IMR-90 (cell line): ENCODE results near the gene VEGFC. TPM values are rescaled to one million over a fixed set of nuclear protein-coding genes. Genes with fewer than 3 reads are reported as not detected.

Source experiments
- ATAC-seq: fragments of 200-7000 bp; cut with Tn5 transposase; 2 replicates; pipeline ENCODE4 v1.9.1; 2020; ENCODE audit warnings: low read depth, mild to moderate bottlenecking, moderate library complexity
- BruUV-seq: library from RNA; stranded (reverse); fragments of 400-500 nt; replicated peaks from 2 replicates; lab custom pipeline; 2021; lab: Mats Ljungman, UMichigan
- CTCF ChIA-PET: fragments of 300-600 bp; formaldehyde crosslinking; extraction: SDS; loops from one replicate; lab custom pipeline; 2021; ENCODE audit warnings: antibody characterized with exemption; lab: Yijun Ruan, JAX
- POLR2A ChIA-PET: fragments of 300-600 bp; sonication (Branson Sonifier 250); formaldehyde crosslinking; loops from one replicate; lab custom pipeline; 2022; ENCODE audit warnings: antibody characterized with exemption; ENCODE audit not compliant: unreplicated experiment; lab: Charles Lee
- DNase-seq: peaks from one replicate; pipeline ENCODE4 v3.0.0; 2013
- H2AFZ ChIP-seq: replicated peaks from 2 replicates; pipeline ENCODE3; 2013; ENCODE audit warnings: low read length, mild to moderate bottlenecking; ENCODE audit not compliant: poor library complexity
- H2AK5ac ChIP-seq: 2 replicates; pipeline ENCODE4 v1.6.1; 2013; ENCODE audit warnings: low read depth, low read length, inconsistent platforms
- H2AK9ac ChIP-seq: replicated peaks from 2 replicates; pipeline ENCODE3; 2013; ENCODE audit warnings: mild to moderate bottlenecking, low read depth, low read length, moderate library complexity; ENCODE audit not compliant: poor library complexity
- H2BK120ac ChIP-seq: 2 replicates; pipeline ENCODE4 v1.6.1; 2013; ENCODE audit warnings: low read depth, low read length, inconsistent platforms
- H2BK15ac ChIP-seq: 3 replicates; pipeline ENCODE4 v1.6.1; 2013; ENCODE audit warnings: low read depth, low read length, inconsistent platforms
- H2BK20ac ChIP-seq: 2 replicates; pipeline ENCODE4 v1.6.1; 2013; ENCODE audit warnings: low read depth, mild to moderate bottlenecking, inconsistent platforms, low read length, moderate library complexity
- H2BK5ac ChIP-seq: 2 replicates; pipeline ENCODE4 v1.6.1; 2013; ENCODE audit warnings: mild to moderate bottlenecking, low read depth, low read length, inconsistent platforms; ENCODE audit not compliant: poor library complexity, severe bottlenecking
- H3K14ac ChIP-seq: replicated peaks from 2 replicates; pipeline ENCODE4 v1.6.1; 2013; ENCODE audit warnings: low read depth, low read length, inconsistent platforms
- H3K18ac ChIP-seq: 2 replicates; pipeline ENCODE4 v1.6.1; 2013; ENCODE audit warnings: low read depth, low read length, control low read depth
- H3K23ac ChIP-seq: 2 replicates; pipeline ENCODE4 v1.6.1; 2013; ENCODE audit warnings: low read depth, low read length, inconsistent platforms
- H3K27ac ChIP-seq: 2 replicates; pipeline ENCODE4 v1.5.1; 2013; ENCODE audit warnings: mild to moderate bottlenecking, control low read depth, low read length; ENCODE audit not compliant: insufficient read depth
- H3K27me3 ChIP-seq: 2 replicates; pipeline ENCODE4 v1.6.1; 2013; ENCODE audit warnings: low read length; ENCODE audit not compliant: control insufficient read depth, insufficient read depth
- H3K36me3 ChIP-seq: 2 replicates; pipeline ENCODE4 v1.6.1; 2013; ENCODE audit warnings: low read length, mixed read lengths; ENCODE audit not compliant: control insufficient read depth, insufficient read depth
- H3K4ac ChIP-seq: 2 replicates; pipeline ENCODE4 v1.6.1; 2013; ENCODE audit warnings: low read depth, low read length, inconsistent platforms
- H3K4me1 ChIP-seq: 2 replicates; pipeline ENCODE4 v1.6.1; 2013; ENCODE audit warnings: low read length, mixed read lengths; ENCODE audit not compliant: control insufficient read depth, insufficient read depth
- H3K4me2 ChIP-seq: 2 replicates; pipeline ENCODE4 v1.6.1; 2013; ENCODE audit warnings: low read depth, mild to moderate bottlenecking, control low read depth, low read length, moderate library complexity
- H3K4me3 ChIP-seq: 2 replicates; pipeline ENCODE4 v1.5.1; 2013; ENCODE audit warnings: low read depth, mild to moderate bottlenecking, control low read depth, low read length, moderate library complexity; ENCODE audit not compliant: insufficient read depth
- H3K56ac ChIP-seq: 2 replicates; pipeline ENCODE4 v1.6.1; 2013; ENCODE audit warnings: low read length, inconsistent platforms; ENCODE audit not compliant: insufficient read depth; ENCODE audit errors: extremely low read depth
- H3K79me1 ChIP-seq, 2 experiments: 2 replicates each; pipeline ENCODE4 v1.6.1; 2013; ENCODE audit warnings: low read length in 2 of 2, inconsistent platforms in 1 of 2, low read depth in 1 of 2
- H3K9ac ChIP-seq: 2 replicates; pipeline ENCODE4 v1.6.1; 2013; ENCODE audit warnings: low read depth, low read length, control low read depth
- H3K9me1 ChIP-seq: 2 replicates; pipeline ENCODE4 v1.6.1; 2013; ENCODE audit warnings: low read length, inconsistent platforms; ENCODE audit not compliant: insufficient read depth
- H3K9me3 ChIP-seq: 2 replicates; pipeline ENCODE4 v1.6.1; 2013; ENCODE audit warnings: low read length; ENCODE audit not compliant: control insufficient read depth, insufficient read depth
- H4K20me1 ChIP-seq: 2 replicates; pipeline ENCODE4 v1.6.1; 2013; ENCODE audit warnings: low read length, inconsistent platforms; ENCODE audit not compliant: insufficient read depth
- H4K5ac ChIP-seq: 2 replicates; pipeline ENCODE4 v1.6.1; 2013; ENCODE audit warnings: mild to moderate bottlenecking, low read depth, low read length, control low read depth
- H4K8ac ChIP-seq, 2 experiments: 2 replicates each; pipeline ENCODE4 v1.6.1; 2013; ENCODE audit warnings: low read depth in 2 of 2, low read length in 2 of 2, control low read depth in 1 of 2, inconsistent platforms in 1 of 2
- H4K91ac ChIP-seq: 2 replicates; pipeline ENCODE4 v1.6.1; 2013; ENCODE audit warnings: low read depth, low read length, inconsistent platforms; ENCODE audit not compliant: insufficient read depth
- BHLHE40 ChIP-seq: fragments of 150-350 bp; IDR thresholded peaks from 2 replicates; pipeline ENCODE4 v1.6.1; 2016; ENCODE audit warnings: mild to moderate bottlenecking, low read depth, low read length
- CEBPB ChIP-seq: IDR thresholded peaks from 2 replicates; pipeline ENCODE4 v1.6.1; 2012; ENCODE audit warnings: low read depth, low read length, improper control_type of control experiment
- CHD1 ChIP-seq: IDR thresholded peaks from 2 replicates; pipeline ENCODE4 v1.6.1; 2012; ENCODE audit warnings: low read depth, low read length, improper control_type of control experiment
- ELK1 ChIP-seq: fragments of 150-350 bp; IDR thresholded peaks from 2 replicates; pipeline ENCODE4 v1.6.1; 2016; ENCODE audit warnings: low read depth, mild to moderate bottlenecking, low read length, moderate library complexity, borderline replicate concordance
- FOS ChIP-seq: fragments of 150-350 bp; IDR thresholded peaks from 2 replicates; pipeline ENCODE4 v1.6.1; 2016; ENCODE audit warnings: low read depth, low read length
- MXI1 ChIP-seq: IDR thresholded peaks from 2 replicates; pipeline ENCODE4 v1.6.1; 2012; ENCODE audit warnings: low read depth, mild to moderate bottlenecking, low read length, moderate library complexity, borderline replicate concordance
- POLR2A ChIP-seq: IDR thresholded peaks from 2 replicates; pipeline ENCODE4 v1.6.1; 2012; ENCODE audit warnings: mild to moderate bottlenecking, low read depth, low read length
- RAD21 ChIP-seq: IDR thresholded peaks from 2 replicates; pipeline ENCODE4 v1.6.1; 2012; ENCODE audit warnings: low read length, improper control_type of control experiment
- RCOR1 ChIP-seq: IDR thresholded peaks from 2 replicates; pipeline ENCODE4 v1.6.1; 2012; ENCODE audit warnings: mild to moderate bottlenecking, low read length, improper control_type of control experiment; ENCODE audit not compliant: insufficient replicate concordance
- RFX5 ChIP-seq: IDR thresholded peaks from 2 replicates; pipeline ENCODE4 v1.8.0; 2012; ENCODE audit warnings: low read depth, mild to moderate bottlenecking, low read length, moderate library complexity
- USF2 ChIP-seq: fragments of 150-350 bp; IDR thresholded peaks from 2 replicates; pipeline ENCODE4 v1.6.1; 2017; ENCODE audit warnings: mild to moderate bottlenecking, antibody characterized with exemption, low read length, low read depth
- WGBS, 2 experiments: methylation state at CpG; one replicate each; pipeline versions ENCODE4 v1.1.5 to v1.1.7; 2013; ENCODE audit warnings: missing lambda C conversion rate in 2 of 2; ENCODE audit not compliant: insufficient read length in 1 of 2; ENCODE audit errors: extremely low coverage in 2 of 2; 5-methylcytosine and 5-hydroxymethylcytosine counted together
- dilution Hi-C: fragments of 300-500 bp; cut with HindIII; formaldehyde crosslinking; loops from one replicate; pipeline ENCODE4 v1.14.3; 2018; ENCODE audit warnings: low sequenced_read_pairs; ENCODE audit not compliant: unreplicated experiment
- in situ Hi-C: fragments of 300-500 bp; cut with MboI; formaldehyde crosslinking; loops from 3 replicates; pipeline ENCODE4 v1.14.3; 2019; ENCODE audit warnings: low sequenced_read_pairs, inconsistent platforms, mixed read lengths
- intact Hi-C: fragments of 100-400 bp; cut with micrococcal nuclease; formaldehyde crosslinking; loops from 2 replicates; pipeline ENCODE4 v1.10.0; 2022
- polyA plus RNA-seq, 3 experiments: library from polyadenylated mRNA; depleted of rRNA; stranded (reverse); fragments of >200 nt; gene quantifications; 2 replicates each; pipeline ENCODE4 v1.2.3, GENCODE V29; 2012; ENCODE audit warnings: low replicate concordance in 1 of 3
- total RNA-seq: library from RNA; depleted of rRNA; stranded (reverse); fragments of >200 nt; gene quantifications from 2 replicates; pipeline ENCODE4 v1.2.3, GENCODE V29; 2012

VEGFC gene
- total and polyA plus RNA-seq, 2 of the 4 experiments (the other 2 are of a cell fraction): 22.9 to 49.7 TPM

- H3K4me3 ChIP-seq: no peak overlapping the region
- ATAC-seq (no peak), DNase-seq (no peak)
- in situ Hi-C loops: no loop called here
- TF ChIP-seq BHLHE40: no peak
- TF ChIP-seq USF2: no peak
- no peak for TF ChIP-seq FOS
- TF ChIP-seq RFX5: no peak
- TF ChIP-seq MXI1: no peak
- TF ChIP-seq RAD21: no peak
- no peak for TF ChIP-seq CEBPB
- TF ChIP-seq CHD1: no peak
- no peak for TF ChIP-seq ELK1
- TF ChIP-seq POLR2A: no peak
- TF ChIP-seq RCOR1: no peak
- H2BK20ac ChIP-seq: no peak overlapping the region
- H3K27me3 ChIP-seq: no peaks in the 10 kb centered on the region
- no peak overlapping the region for H2AFZ ChIP-seq
- H3K4me1 ChIP-seq: peaks cover 9% of the 10 kb centered on the region
- no peak overlapping the region for H4K5ac ChIP-seq
- H3K4me2 ChIP-seq: no peak overlapping the region
- no peak overlapping the region for H2BK5ac ChIP-seq
- no peaks in the 10 kb centered on the region for H3K9me3 ChIP-seq
- ChIA-PET POLR2A (no interaction called here), CTCF (no interaction called here)
- no peak overlapping the region for H3K4ac ChIP-seq
- H3K9me1 ChIP-seq: peaks cover 16% of the 10 kb centered on the region
- no peak overlapping the region for H3K27ac ChIP-seq
- H3K18ac ChIP-seq: no peak overlapping the region
- H4K8ac ChIP-seq: no peak overlapping the region
- dilution Hi-C loops: no loop called here
- peaks cover 5 to 32% of the 10 kb centered on the region in 2 experiments; a peak in 3 of 4 replicates for H3K79me1 ChIP-seq
- H3K14ac ChIP-seq: no peak overlapping the region
- H2AK5ac ChIP-seq: no peak overlapping the region
- whole genome bisulfite sequencing, 2 experiments: no CpG with 5 or more reads among the region's 4 CpGs
- no peak overlapping the region for H3K23ac ChIP-seq
- H3K36me3 ChIP-seq: no peaks in the 10 kb centered on the region
- BruUV-seq: no TSS peak
- H3K56ac ChIP-seq: no peak overlapping the region
- intact Hi-C loops: no loop called here
- H4K91ac ChIP-seq: no peak overlapping the region
- H2AK9ac ChIP-seq: no peak overlapping the region
- H3K9ac ChIP-seq: no peak overlapping the region
- peaks cover 70% of the 10 kb centered on the region for H4K20me1 ChIP-seq
- H2BK120ac ChIP-seq: no peak overlapping the region
- H2BK15ac ChIP-seq: no peak overlapping the region
These were observed 51.5 kb downstream of the VEGFC start for GRCh38 chr4:176741253-176741652.
